Mesenchymal stem cell (in vitro differentiated cells and primary cell): Measurements from ENCODE around the gene RPLP2.
A peak's percentile ranks its signal among the peaks of the same experiment; 100 is the strongest.

ENCODE experiments used
- DNase-seq: peaks from one replicate; pipeline ENCODE4 v3.0.0-alpha.2; 2013
- H2AFZ ChIP-seq: one replicate; pipeline ENCODE4 v1.6.1; 2013; ENCODE audit warnings: low read depth, mild to moderate bottlenecking, control low read depth, inconsistent platforms, low read length, moderate library complexity
- H2AK5ac ChIP-seq: 2 replicates; pipeline ENCODE4 v1.6.1; 2013; ENCODE audit warnings: low read length, moderate library complexity, mild to moderate bottlenecking, inconsistent platforms; ENCODE audit not compliant: severe bottlenecking
- H2BK120ac ChIP-seq: one replicate; pipeline ENCODE4 v1.6.1; 2013; ENCODE audit warnings: low read depth, mild to moderate bottlenecking, inconsistent platforms, low read length, moderate library complexity
- H2BK12ac ChIP-seq, 2 experiments: one replicate each; pipeline ENCODE4 v1.6.1; 2013; ENCODE audit warnings: inconsistent platforms in 2 of 2, low read length in 2 of 2, mild to moderate bottlenecking in 2 of 2, moderate library complexity in 2 of 2, control low read depth in 1 of 2
- H2BK15ac ChIP-seq: one replicate; pipeline ENCODE4 v1.6.1; 2013; ENCODE audit warnings: mild to moderate bottlenecking, low read depth, inconsistent platforms; ENCODE audit not compliant: poor library complexity, severe bottlenecking
- H2BK5ac ChIP-seq: 2 replicates; pipeline ENCODE4 v1.6.1; 2013; ENCODE audit warnings: low read depth, mild to moderate bottlenecking, low read length, control low read depth, inconsistent platforms; ENCODE audit not compliant: poor library complexity, severe bottlenecking
- H3K14ac ChIP-seq, 2 experiments: one replicate each; pipeline ENCODE4 v1.6.1; 2013; ENCODE audit warnings: inconsistent platforms in 2 of 2, low read length in 2 of 2, control low read depth in 1 of 2, mild to moderate bottlenecking in 1 of 2, moderate library complexity in 1 of 2
- H3K18ac ChIP-seq, 2 experiments: one replicate each; pipeline ENCODE4 v1.6.1; 2013; ENCODE audit warnings: inconsistent platforms in 2 of 2, low read length in 2 of 2, control low read depth in 1 of 2, low read depth in 1 of 2, mild to moderate bottlenecking in 1 of 2
- H3K23ac ChIP-seq, 2 experiments: one replicate each; pipeline ENCODE4 v1.6.1; 2013; ENCODE audit warnings: inconsistent platforms in 2 of 2, low read length in 2 of 2, mild to moderate bottlenecking in 2 of 2, moderate library complexity in 2 of 2, control low read depth in 1 of 2
- H3K27ac ChIP-seq: 2 replicates; pipeline ENCODE4 v1.5.1; 2013; ENCODE audit warnings: mild to moderate bottlenecking, moderate library complexity, low read length, control low read depth, inconsistent platforms; ENCODE audit not compliant: poor library complexity, severe bottlenecking
- H3K27me3 ChIP-seq, 2 experiments: 2 replicates each; pipeline versions ENCODE4 v1.6.1 to v1.7.0; 2013; ENCODE audit warnings: low read length in 2 of 2, mild to moderate bottlenecking in 2 of 2, moderate library complexity in 2 of 2, control low read depth in 1 of 2, inconsistent platforms in 1 of 2; ENCODE audit not compliant: control insufficient read depth in 1 of 2, insufficient read depth in 1 of 2
- H3K36me3 ChIP-seq, 2 experiments: 2 replicates each; pipeline versions ENCODE4 v1.6.1 to v1.7.0; 2013; ENCODE audit warnings: low read length in 2 of 2, control low read depth in 1 of 2, inconsistent platforms in 1 of 2, low read depth in 1 of 2, mild to moderate bottlenecking in 1 of 2; ENCODE audit not compliant: insufficient read depth in 2 of 2, control insufficient read depth in 1 of 2
- H3K4ac ChIP-seq, 2 experiments: one replicate each; pipeline ENCODE4 v1.6.1; 2013; ENCODE audit warnings: inconsistent platforms in 2 of 2, low read length in 2 of 2, mild to moderate bottlenecking in 2 of 2, moderate library complexity in 2 of 2, control low read depth in 1 of 2, low read depth in 1 of 2
- H3K4me1 ChIP-seq: 2 replicates; pipeline ENCODE4 v1.6.1; 2013; ENCODE audit warnings: low read depth, low read length, control low read depth; ENCODE audit not compliant: control insufficient read depth, insufficient read depth
- H3K4me2 ChIP-seq: 2 replicates; pipeline ENCODE4 v1.6.1; 2013; ENCODE audit warnings: low read length, mild to moderate bottlenecking, inconsistent platforms; ENCODE audit not compliant: poor library complexity, severe bottlenecking
- H3K4me3 ChIP-seq, 2 experiments: 2 replicates each; pipeline versions ENCODE4 v1.5.1 to v1.7.0; 2013; ENCODE audit warnings: low read length in 2 of 2, mild to moderate bottlenecking in 2 of 2, control low read depth in 1 of 2, low read depth in 1 of 2; ENCODE audit not compliant: insufficient read depth in 1 of 2
- H3K79me1 ChIP-seq: replicated peaks from 2 replicates; pipeline ENCODE4 v1.6.1; 2013; ENCODE audit warnings: mild to moderate bottlenecking, control low read depth, low read length, inconsistent platforms; ENCODE audit not compliant: poor library complexity, severe bottlenecking
- H3K9ac ChIP-seq: 2 replicates; pipeline ENCODE4 v1.7.0; 2013; ENCODE audit warnings: mild to moderate bottlenecking, low read length, moderate library complexity
- H3K9me3 ChIP-seq: 2 replicates; pipeline ENCODE4 v1.7.0; 2013; ENCODE audit warnings: mild to moderate bottlenecking, low read length; ENCODE audit not compliant: control insufficient read depth
- H4K8ac ChIP-seq: one replicate; pipeline ENCODE4 v1.6.1; 2013; ENCODE audit warnings: inconsistent platforms, mild to moderate bottlenecking, low read length, moderate library complexity
- H4K91ac ChIP-seq: one replicate; pipeline ENCODE4 v1.6.1; 2013; ENCODE audit warnings: mild to moderate bottlenecking, low read length, inconsistent platforms
- WGBS: methylation state at CpG from one replicate; pipeline ENCODE4 v1.1.7; 2013; ENCODE audit warnings: mixed read lengths; 5-methylcytosine and 5-hydroxymethylcytosine counted together

Gene RPLP2

DNA sequence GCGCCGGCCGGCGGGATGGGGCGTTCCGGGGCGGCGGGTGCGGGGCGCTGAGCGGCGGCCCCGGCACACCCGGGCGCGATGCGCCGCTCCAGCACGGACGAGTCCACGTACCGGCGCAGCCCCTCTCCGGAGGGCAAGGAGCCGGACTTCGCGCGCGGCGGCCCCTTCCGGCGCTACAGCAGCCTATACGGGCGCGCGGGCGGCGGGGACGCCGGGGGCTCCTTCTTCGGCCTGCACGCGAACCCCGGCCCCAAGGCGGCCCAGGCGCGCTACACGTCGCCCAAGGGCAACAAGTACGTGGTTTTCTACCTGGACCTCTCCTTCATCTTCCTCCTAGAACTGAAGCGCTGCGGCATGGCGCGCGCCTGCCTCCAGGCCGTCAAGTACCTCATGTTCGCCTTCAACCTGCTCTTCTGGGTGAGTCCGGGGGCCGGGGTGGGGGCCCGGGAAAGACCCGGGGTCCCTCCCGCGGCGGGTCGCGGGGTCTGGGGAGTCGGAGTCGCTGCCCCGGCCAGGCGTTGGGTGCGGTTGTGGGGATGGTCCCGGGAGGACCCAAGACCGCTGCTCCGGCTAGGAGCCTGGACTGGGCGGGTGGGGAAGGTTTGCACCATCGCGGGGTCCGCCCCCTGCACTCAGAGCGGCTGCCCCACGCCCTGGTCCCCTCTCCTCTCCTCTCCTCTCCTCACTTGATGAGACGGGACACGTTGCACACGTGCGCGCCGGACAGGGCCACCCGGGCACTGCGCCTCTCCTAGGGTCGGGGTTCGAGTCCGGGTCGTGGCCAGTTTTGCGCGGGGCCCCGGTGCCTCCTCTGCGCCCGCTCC, 40.4 kb downstream of the RPLP2 start:
- H2BK5ac ChIP-seq = no peak overlapping the region
- 8% methylated on average over 76 of the region's 97 CpGs for WGBS
- no peak overlapping the region for H4K8ac ChIP-seq
- H3K36me3 ChIP-seq = peaks cover 0 to 27% of the 10 kb centered on the region in 2 experiments
- H2AFZ ChIP-seq = peak overlapping the region; percentile 56
- H3K9ac ChIP-seq = no peak overlapping the region
- H3K27ac ChIP-seq = no peak overlapping the region
- peak overlapping the region; percentile 89 for H3K4me2 ChIP-seq
- peak overlapping the region in 1 of 2 experiments; percentile 49 for H2BK12ac ChIP-seq
- peaks cover 81% of the 10 kb centered on the region for H3K4me1 ChIP-seq
- H3K14ac ChIP-seq = peak overlapping the region in 1 of 2 experiments; percentile 32
- DNase-seq = peak; percentile 26
- H3K23ac ChIP-seq = peak overlapping the region in 1 of 2 experiments; percentile 91
- no peak overlapping the region for H4K91ac ChIP-seq
- peaks cover 28% of the 10 kb centered on the region for H3K79me1 ChIP-seq
- H2BK15ac ChIP-seq = peak overlapping the region; percentile 31
- no peaks in the 10 kb centered on the region for H3K9me3 ChIP-seq
- peak overlapping the region; percentile 62 to 64 for H3K4me3 ChIP-seq
- no peak overlapping the region for H2AK5ac ChIP-seq
- H3K27me3 ChIP-seq = no peaks in the 10 kb centered on the region
- no peak overlapping the region for H3K4ac ChIP-seq
- peak overlapping the region in 1 of 2 experiments; percentile 64 for H3K18ac ChIP-seq
- H2BK120ac ChIP-seq = peak overlapping the region; percentile 9

DNA sequence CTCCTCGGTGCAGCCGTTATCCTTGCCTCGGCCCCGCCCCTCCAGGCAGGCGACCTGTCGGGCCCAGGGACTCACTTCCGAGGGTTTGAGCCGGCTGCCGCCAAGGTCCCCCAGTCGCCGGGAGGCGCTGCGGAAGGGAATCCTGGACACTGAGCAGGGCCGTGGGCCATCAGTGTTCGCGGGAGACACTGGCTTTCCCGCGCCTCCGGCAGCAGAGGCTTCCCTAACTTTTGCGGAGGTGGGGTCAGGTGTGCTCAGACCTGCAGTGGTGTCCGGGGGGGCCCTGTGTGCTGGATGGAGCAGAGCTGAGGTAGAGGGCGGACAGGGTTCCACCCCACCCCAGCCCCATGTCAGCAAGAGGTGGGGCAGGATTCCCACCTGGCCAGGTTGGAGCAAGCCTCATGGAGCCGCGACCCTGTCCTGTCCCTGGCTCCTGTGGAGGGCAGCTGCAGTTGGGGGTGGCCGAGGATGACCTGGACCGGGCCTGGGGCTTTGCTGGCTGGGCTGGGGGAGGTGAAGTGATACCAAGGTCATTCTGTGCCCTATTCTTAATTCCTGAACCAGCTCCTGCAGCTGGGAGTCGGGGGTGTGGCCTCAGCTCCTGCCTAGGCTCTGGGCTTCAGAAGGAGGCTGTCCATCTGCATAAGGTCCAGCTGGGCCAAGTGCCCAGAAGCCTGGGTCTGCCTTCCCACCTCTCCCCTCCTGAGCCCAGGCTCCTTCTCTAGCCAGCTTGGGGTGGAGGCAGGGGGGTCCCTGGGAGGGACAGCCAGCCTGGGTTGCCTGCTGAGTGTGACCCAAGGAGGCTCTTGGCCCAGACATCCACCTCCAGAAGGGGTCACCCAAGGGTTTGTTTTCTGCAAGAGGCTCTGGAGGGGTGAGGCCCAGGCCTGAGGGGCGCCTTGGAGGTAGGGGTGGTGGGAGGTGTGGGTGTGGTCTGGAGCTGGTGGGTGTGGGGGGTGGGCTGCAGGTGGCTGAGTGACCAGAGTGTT, 41.3 kb downstream of the RPLP2 start:
- H3K18ac ChIP-seq = no peak overlapping the region

DNA sequence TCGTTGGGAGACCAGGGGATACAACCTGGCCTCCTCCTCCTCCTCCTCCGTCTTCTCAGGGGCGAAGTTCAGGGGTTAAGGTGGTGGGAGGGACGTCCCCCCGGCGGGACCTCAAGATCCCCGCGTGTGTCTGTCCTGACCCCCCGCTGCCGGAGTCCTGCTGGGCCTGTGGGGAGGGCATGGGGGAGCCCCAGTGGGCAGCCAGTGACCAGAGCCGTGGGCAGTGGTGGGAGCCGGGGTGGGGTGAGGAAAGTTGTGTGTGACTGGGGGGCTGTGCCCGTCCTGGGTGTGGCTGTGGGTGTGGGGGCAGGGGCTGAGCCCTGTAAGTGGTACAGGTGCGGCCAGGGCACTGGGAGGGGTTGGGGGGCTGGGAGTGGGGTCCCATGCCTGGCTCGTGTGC, 43.0 kb downstream of the RPLP2 start:
- H3K4me1 ChIP-seq = peaks cover 68% of the 10 kb centered on the region
- H4K8ac ChIP-seq = no peak overlapping the region
- H3K14ac ChIP-seq = no peak overlapping the region
- peaks cover 7 to 44% of the 10 kb centered on the region in 2 experiments for H3K36me3 ChIP-seq
- no peak overlapping the region for H3K27ac ChIP-seq
- no peak overlapping the region for H2AK5ac ChIP-seq
- no peaks in the 10 kb centered on the region for H3K27me3 ChIP-seq
- no peak overlapping the region for H2AFZ ChIP-seq
- no peak overlapping the region for H2BK5ac ChIP-seq
- H2BK120ac ChIP-seq = no peak overlapping the region
- no peak overlapping the region for H3K4me3 ChIP-seq
- no peak overlapping the region for H2BK12ac ChIP-seq
- no peak for DNase-seq
- no peak overlapping the region for H3K9ac ChIP-seq
- H3K23ac ChIP-seq = no peak overlapping the region
- no peak overlapping the region for H2BK15ac ChIP-seq
- no peak overlapping the region for H4K91ac ChIP-seq
- peaks cover 26% of the 10 kb centered on the region for H3K79me1 ChIP-seq
- H3K4me2 ChIP-seq = no peak overlapping the region
- 93% methylated on average over 13 of the region's 15 CpGs for WGBS
- no peaks in the 10 kb centered on the region for H3K9me3 ChIP-seq
- no peak overlapping the region for H3K4ac ChIP-seq
- no peak overlapping the region for H3K18ac ChIP-seq

More for the DNA sequence above, 41.3 kb downstream of the RPLP2 start:
- peak overlapping the region; percentile 62 to 64 for H3K4me3 ChIP-seq
- peak overlapping the region in 1 of 2 experiments; percentile 27 for H3K4ac ChIP-seq
- DNase-seq = no peak
- no peak overlapping the region for H2AFZ ChIP-seq
- H3K23ac ChIP-seq = peak overlapping the region in 1 of 2 experiments; percentile 34
- H3K36me3 ChIP-seq = peaks cover 6 to 36% of the 10 kb centered on the region in 2 experiments
- H2AK5ac ChIP-seq = no peak overlapping the region
- no peak overlapping the region for H4K91ac ChIP-seq
- H2BK15ac ChIP-seq = no peak overlapping the region
- H4K8ac ChIP-seq = no peak overlapping the region
- no peaks in the 10 kb centered on the region for H3K9me3 ChIP-seq
- peak overlapping the region; percentile 89 for H3K4me2 ChIP-seq
- 37% methylated on average over 27 of the region's 28 CpGs for WGBS
- H2BK120ac ChIP-seq = no peak overlapping the region
- no peak overlapping the region for H2BK5ac ChIP-seq
- peak overlapping the region in 1 of 2 experiments; percentile 58 for H3K14ac ChIP-seq
- H2BK12ac ChIP-seq = peak overlapping the region in 1 of 2 experiments; percentile 29
- no peaks in the 10 kb centered on the region for H3K27me3 ChIP-seq
- peaks cover 76% of the 10 kb centered on the region for H3K4me1 ChIP-seq
- H3K27ac ChIP-seq = no peak overlapping the region
- H3K79me1 ChIP-seq = peaks cover 29% of the 10 kb centered on the region
- H3K9ac ChIP-seq = no peak overlapping the region
